GM18508 (cell line): ENCODE data around the gene GIT1.

ENCODE experiments used
- ATAC-seq: cut with Tn5 transposase; IDR thresholded peaks from one replicate; pipeline ENCODE4 v1.9.1; 2021; ENCODE audit warnings: moderate number of reproducible peaks; ENCODE audit not compliant: insufficient read depth, unreplicated experiment

GIT1 gene

DNA sequence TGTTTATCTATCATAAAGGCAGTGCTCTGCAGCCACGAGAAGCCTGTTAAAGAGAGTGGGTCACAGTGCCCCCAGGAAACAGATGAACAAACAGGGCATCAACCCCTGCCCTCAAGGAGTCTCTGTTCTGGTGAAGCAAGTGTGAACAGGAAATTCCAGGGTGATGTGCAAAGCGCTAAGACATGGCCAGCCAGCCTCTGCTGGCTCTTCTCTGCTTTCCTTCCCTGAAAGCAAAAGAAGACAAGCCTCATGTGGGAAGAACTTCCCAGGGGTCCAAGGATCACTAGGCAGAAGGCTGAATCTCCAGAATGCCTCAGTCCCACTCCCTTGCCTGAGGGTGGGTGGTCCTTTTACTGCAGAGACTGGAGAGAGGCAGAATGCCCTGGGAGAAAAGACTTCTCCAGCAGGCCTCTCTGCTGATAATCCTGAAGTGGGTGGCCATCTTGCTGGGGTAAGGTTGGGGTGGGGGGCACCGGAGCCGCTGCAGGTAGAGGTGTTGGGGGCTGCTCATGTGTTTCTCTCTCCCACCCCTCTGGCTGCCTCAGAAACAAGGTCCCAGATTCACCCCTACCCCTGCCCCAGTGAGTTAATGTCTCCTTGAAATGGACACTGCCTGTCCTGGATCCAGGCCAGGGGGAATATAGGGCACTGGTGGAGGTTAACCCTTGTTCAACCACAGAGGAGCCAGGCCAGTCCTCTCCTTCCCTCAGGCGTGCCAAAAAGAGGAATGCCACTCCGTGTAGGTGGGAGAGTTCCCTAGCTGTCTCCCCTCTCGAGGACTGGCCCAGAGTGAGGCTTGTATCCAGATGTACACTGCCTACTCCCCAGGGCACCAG, 5.9 kb upstream of the GIT1 start:
- ATAC-seq = no peak

DNA sequence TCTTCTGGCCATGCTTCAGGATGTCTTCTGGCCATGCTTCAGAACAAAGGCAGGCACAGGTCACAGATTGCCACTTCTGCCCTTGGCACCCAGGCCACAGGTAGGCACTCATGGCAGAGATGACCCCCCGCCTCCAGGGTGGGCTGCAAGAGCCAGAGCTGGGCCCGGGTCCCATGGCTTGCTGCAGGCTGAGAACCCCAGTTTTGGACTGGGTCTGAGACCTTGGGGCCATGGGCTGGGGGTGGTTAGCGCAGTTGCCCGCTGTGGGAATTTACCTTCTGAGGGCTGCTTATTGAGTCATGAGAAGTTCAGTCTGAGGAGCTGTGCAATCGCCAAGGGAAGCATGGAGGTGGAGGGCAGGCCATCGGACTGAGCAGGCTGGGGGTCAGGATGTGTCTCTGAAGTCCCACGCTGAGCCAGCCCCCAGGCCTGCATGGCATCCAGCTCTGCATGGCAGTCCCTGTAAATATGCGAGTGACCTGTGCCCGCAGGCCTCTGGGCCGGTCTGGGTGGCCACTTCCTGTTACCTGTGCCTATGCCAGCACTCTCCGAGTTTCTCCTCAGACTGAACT, 5.2 kb upstream of the GIT1 start:
- ATAC-seq = no peak

DNA sequence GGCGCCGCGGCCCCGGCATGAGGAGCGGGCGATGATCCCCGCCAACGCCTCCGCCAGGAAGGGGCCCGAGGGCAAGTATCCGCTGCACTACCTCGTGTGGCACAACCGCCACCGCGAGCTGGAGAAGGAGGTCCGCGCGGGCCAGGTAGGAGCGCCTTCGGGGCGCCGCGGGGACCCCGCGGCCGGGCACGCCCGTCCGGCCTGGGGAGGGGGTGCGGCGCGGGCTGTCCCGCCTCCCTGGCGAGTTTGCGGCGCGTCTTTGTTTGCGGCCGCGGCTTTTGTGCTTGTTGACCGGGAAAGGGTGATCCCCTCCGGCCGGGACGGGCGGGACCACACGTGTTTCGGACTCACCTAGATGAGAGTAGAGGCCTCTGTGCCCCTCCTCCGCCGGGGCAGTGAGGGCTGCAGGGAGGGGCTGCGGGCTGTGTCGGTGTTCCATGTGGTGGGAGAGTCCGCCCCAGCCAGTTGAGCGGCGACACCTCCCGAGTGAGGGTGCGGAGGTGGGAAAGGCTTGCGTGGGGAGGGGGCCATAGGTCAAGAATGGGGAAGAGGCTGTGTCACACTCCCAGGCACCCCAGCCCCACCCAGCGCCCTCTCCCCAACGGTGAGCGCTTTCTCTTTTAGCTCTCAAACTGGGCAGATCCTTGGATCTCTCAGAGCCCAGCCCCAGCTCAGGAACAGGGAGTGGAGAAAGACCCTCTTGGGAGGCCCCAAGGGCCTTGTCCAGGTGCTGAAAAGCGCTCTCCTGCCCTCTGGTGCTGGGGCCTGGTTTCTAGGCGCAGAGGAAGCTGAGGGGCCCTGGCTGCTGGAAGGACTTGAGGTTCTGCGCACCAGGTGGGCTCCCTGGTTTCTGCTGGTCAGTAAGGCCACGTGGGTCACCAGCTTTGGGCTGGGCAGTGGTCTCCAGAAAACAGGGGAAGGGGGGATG, 4.4 kb upstream of the GIT1 start:
- ATAC-seq = no peak

DNA sequence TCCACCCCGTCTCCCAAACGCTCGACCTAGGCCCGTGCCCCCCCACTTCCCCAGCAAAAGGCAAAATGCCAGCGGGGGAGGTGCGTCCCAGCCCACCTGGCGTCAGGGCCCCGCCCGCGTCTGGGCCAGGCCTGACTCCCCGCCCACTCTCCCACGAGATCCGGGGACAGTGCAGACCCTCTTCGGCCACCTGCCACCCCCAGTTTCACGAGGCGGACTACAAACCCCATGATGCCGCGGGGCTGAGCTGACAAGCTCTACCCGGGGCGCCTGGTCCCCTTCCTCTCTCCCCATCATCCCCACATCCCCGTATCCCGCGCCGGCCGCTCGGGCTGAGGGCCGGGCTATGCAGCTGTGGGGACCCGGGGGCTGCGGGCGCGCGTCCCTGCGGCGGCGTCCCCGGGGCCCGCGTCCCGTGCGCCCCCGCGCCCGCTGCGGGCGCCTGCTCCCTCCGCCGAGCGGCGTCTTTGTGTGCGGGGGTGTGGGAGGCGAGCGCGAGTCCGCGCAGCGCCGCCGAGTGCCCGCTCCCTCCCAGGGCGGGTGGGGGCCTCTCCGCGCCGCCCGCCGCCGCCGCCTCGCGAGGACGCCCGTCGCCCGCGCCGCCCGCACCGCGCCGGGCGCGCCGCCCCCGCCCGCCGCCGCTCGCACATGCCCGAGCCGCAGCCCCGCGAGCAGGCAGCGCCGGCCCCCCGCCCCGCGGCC, 3.6 kb upstream of the GIT1 start, which contains the start of gene ANKRD13B:
Gene ANKRD13B, plus strand, starts transcription at position 283 of the 702 bp plus-strand sequence. CDS start 490 bp downstream, outside the sequence.
- no peak for ATAC-seq

DNA sequence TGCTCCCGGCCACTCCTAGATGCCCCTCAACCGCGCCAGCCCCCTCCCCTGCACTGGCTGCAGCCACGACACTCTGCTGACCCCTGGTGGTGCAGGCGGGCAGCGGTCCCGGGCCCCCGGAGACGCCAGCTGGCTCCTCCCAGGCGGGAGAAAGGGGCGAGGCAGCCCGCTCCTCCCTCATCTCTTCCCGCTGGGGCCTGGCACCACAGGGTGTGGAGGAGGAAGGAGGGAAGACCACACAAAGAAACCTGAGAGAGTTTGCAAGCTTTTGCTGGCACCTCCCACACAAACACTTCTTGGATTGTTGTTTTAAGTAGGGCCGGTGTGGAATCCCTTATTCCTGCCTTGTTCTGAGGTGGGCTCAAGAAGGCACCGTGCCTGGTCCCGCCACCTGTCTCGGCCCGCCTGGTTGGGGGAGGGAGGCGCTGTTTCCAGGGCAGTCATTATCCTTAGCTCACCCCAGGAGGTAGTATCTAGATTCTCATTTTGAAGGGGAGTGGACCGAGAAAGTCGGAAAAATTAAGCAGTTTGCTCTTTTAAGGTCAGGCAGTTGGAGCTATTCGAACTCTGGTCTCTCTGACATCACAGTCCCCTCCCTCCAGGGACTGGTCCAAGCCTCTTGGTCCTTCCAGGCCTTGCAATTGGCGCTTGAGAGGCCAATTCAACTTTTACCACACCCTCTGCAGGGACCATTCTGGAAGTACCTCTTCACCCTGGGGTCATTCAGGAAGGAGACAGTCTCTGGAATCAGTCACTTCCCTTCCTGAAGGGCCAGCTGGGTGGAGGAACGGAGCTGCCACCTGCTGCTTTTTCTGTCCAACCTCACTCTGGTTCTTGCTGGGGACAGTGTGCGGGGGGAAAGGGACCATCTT, 2.5 kb upstream of the GIT1 start:
- ATAC-seq = no peak

DNA sequence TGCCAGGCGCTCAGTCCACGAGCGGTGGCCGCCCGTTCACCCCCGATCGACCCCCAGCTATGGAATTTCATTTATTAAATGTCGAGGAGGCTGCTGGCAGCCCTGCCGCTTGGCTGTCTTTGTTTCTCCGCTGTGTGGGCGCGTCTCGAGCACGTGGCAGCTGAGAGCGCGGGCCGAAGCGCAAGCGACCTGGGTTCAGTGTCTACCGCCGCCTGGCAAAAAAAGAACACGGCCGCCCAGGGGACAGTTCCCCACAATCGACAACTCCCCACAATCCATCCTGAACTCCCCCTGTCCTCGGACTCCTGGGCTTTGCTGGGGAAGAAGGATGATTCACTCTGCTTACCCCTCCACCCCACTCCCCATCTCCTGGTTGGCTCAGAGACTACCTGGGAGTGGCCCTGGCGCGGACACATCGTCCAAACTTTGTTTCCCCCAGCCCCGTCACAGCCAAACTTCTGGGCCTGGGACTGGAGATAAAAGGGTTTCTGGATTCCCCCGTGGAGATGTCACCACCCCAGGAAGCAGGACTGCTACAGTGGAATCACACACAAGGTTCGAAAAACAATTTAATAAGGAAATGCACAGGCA, 1.8 kb upstream of the GIT1 start:
- no peak for ATAC-seq

DNA sequence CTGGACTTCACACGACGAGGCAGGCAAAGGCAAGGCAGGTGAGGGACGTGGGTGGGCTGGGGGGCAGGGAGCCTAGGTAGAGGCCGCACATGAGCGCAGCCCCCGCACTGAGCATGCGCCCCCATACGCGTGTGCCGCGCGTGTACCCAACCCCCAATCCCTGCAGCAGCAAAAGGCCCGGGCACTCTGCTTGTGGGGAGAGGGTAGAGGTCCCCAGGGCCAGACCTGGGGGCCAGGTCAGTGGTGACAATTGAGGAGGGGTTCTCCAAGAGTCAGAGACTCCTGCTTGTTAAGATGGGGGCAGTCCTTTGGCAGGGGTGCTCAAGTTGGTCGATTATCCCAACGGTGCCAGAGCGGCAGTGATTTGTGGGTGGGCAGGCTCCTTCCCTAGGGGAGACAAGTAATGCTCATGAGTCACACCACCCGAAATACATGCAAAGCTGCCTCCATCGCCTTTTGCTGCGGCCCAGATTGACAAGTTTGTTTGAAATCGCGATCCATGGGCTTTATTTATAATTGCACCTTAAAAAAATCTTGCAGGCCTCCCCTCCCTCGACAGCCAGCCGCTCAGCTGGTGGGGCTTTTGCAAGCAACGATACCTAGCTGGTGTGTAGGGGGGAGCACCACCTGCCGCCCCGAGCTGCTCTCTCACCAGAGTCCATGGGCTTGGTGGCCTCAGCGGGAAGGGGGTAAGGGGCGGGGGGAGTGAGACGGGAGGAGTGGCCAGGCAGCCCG, 1.1 kb upstream of the GIT1 start:
- no peak for ATAC-seq

DNA sequence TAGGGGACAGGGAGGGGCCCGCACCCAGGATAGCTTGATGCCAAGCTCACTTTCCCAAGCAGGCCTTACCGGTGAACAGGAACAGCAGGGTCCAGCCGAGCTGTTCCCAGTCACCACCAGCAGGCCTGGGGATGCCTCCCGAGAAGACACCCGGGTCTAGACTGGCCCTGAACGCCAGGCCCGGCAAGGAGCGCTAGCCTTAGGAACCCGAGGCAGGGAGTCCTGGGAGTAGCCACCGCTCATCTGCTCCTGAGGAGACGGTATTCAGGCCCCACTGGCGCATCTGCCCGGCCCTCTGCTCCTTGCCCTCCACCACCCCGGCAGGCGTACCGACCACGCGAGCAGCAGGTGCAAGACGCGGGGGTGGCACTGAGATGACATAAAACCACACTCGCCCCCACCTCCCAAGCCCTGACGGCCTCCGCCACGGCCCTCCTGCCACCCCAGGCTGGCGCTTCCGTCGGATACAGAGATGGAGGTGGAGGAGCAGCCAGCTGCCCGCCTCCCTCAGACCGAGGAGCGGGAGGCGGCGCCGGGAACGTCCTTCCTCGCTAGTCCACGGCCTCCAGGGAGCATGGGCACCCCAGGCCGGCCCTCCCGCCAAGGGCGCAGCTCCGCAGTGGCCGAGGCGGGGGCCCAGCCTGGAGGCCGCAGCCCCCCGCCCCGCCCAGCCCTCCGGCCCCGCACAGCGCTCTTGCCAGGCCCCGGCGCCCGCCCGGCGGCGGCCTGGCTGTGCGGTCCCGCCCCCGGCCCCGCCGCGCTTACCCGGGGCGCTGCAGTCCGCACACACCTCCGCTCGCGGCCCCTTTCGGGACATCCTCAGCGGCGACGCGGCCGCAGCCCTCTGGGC, 661 bp downstream of the GIT1 start:
- no peak for ATAC-seq

DNA sequence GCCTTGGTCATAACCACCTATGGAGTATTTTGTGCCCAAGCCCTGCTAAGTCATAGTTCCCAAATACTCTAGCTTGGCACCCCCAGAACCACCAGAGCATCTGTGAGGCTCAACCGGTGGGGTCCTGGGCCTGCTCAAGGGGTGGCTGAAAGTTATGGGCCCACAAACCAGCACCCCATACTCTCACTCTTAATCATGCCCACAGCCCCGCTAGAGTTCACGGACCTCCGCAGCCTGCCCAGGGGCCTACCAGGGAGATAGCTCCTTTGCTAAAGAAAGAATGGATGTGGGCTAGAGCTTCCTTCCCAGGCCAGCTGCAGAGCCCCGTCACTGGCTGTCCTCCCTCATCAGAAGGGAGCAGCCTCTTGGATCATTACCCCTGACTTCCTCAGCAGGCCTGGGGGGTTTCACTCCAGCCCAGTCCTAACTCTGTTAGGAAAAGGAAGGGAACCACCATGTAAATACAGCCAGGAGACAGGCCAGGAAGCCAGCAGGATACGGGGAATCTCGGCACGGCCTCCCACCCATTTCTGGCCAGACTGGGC, 1.4 kb downstream of the GIT1 start:
- ATAC-seq = no peak

DNA sequence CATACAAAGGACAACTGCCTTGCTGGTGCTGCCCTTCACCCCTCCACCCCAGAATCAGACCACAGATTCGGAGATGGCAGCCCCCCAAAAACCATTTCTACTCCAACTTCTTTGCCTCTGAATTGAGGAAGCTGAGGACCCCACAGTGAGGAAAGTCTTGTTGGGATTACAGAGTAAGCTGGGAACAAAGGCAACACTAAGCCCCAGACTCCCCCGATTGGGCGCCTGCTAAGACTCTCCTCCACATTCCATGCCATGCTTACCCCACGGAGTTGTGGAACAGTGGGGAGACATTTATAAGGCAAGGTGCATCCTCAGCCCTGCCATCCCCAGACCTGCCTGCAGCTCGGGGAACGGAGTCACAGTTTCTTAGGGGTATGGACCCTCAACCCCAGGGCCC, 1.9 kb downstream of the GIT1 start:
- no peak for ATAC-seq

DNA sequence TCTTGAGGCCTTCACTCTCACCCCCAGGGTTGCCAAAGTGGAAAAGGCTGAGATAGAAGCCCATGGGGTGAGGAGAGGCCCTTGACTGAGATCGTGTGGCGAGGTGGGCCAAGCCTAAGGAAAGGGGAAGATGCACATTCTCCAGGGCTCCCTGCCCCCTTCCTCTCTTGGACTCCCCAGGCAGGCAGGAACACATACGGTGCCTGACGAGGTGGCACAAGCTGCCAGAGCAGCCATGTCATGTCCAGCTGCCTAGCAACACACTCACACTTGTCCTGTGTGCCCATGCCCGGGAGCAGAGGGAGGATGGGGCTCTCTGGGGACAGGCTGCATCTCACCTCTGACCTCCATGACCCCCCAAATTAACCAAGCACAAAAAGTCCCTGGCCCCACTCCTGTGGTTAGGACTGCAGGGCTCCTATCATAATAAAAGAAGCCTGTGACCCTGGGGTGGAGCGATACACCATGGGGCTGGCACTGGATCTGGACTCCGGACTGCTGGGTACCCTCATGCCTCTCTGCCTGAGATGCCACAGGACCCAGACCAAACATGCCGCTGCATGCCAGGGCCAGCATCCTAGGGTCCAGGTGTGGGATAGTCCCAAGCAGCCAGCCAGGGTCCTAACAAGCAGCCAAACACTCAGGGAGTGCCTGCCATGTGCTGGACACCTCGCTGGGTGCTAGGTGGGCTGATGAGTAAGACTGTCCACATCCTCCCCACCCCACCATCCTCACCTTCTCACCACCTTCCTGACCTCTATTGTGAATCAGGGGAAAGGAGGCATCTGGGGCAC, 2.6 kb downstream of the GIT1 start:
- no peak for ATAC-seq

DNA sequence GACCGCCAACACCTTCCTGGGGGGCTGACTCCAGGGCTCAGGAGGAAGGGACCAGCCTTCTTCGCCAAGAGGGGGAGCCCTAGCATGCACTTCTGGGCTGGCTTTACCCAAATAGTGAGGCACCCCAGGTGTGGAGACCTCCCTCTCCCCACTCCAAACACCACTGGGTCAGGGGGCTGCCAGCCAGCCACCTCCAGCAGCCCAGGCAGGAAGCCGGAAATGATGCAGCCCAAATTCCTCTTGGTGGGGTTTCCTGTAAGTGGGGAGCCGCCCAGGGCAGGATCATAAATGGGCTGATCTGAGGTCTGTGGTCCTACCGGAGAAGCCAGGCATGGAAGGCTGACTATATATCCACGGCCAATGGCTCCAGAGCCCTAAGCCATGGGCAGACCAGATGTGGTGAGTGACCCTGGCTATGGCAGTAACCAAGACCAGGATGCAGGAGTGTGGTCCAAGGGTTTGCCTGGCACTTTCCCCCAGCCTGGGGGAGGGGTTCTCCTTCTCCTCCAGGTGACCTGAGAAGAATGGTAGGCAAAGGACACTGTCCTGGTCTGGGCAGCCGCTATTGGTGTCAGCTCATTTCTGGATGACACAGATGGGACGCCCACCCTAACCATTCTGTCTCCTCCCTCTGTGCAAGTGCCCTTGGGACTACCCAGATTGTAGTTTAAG, 4.2 kb downstream of the GIT1 start:
- no peak for ATAC-seq

DNA sequence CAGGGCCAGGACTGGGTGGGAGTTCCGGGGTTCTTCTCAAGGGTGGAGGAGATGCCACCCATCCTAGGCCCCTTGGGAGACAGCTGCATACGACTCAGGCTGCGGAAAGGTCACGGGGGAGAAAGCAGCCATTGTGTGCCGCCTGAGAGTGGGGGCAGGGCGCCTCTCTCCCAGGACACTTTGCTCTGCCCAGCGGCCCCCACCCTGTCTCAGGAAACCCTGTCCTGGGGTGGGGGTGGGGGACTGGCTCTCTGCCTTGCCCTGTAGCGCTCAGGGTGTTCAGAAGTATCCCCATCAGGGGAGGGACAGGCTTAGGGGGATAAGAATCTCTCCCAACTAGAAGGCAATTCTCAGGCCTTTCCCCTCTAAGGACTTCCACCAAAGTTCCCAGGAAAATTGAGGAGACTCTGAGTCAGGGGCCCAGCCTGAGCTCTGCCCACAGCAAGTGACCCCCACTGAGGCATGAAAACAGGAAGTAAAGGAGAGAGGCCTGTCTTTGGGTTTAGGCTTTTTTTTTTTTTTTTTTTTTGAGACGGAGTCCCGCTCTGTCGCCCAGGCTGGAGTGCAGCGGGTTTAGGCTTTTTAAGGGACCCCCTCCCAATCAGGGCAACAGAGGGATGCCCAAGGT, 4.9 kb downstream of the GIT1 start:
- ATAC-seq = no peak

DNA sequence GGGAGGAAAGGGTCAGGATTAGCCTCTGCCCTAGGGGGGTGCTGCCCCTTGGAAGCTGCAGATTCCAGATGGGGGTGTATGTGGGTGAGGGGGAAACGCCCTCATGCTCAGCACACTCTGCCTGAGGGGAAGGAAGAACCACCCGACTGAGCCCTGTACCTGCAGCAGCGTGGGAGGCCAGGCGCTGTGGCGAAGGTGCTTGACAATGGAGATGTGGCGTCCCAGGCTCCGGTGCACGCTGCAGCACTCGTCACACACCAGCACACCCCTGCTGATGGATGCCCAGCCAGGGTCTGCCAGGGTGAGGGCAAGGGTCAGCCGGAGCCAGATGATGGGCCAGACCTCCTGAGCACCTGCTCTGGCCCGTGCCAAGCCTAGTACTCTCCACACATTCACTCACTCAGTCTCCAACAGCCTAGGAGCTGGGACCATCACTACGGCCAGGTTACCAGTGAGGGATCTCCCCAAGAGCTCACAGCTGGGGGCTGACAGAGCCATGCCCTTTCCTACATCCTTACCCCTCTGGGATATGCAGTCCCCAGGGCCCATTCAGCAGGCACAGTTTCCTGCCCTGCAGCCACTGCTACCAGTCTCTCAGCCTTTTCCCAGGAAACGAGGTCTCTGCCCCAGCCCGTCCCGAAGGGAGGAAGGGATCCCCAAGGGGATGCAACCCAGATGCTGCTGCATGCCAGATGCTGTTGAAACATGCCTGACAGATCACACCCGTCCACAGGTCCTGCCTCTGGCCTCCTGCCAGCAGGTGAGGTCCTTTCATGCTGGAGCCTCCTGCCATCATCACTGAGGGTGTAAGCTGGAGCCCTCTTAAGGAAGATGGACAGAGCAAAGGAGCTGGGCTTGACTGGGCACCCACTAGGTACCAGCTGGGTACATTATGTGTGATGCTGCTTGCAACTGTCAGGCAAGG, 5.9 kb downstream of the GIT1 start:
- ATAC-seq = no peak
